ENCODE results near the gene CCDC174.

The CCDC174 gene

GRCh38 chr3:14701676-14702075 lies 50.1 kb downstream of the CCDC174 start:
- FAIRE-seq (no peak), DNase-seq (ENCODE audit: insufficient read length, low spot score) (no peak)
- no peak for TF ChIP-seq CTCF (IDR thresholded peaks at IDR 0.05; ENCODE audit: insufficient read depth, missing control alignments)

GRCh38 chr3:14703128-14703750 lies 51.7 kb downstream of the CCDC174 start:
- FAIRE-seq, result no peak
- no peak for TF ChIP-seq CTCF (IDR thresholded peaks at IDR 0.05; ENCODE audit: insufficient read depth, missing control alignments)
- DNase-seq (ENCODE audit: insufficient read length, low spot score), result no peak

- DNase-seq (ENCODE audit: insufficient read length, low spot score) (no peak), FAIRE-seq (no peak)
- TF ChIP-seq CTCF (IDR thresholded peaks at IDR 0.05; ENCODE audit: insufficient read depth, missing control alignments), result no peak
Observed at GRCh38 chr3:14703791-14704190, 52.2 kb downstream of the CCDC174 start.

GRCh38 chr3:14706096-14706495 lies 54.5 kb downstream of the CCDC174 start:
- FAIRE-seq (no peak), DNase-seq (ENCODE audit: insufficient read length, low spot score) (no peak)
- no peak for TF ChIP-seq CTCF (IDR thresholded peaks at IDR 0.05; ENCODE audit: insufficient read depth, missing control alignments)

GRCh38 chr3:14716591-14716990 lies 65.0 kb downstream of the CCDC174 start:
- DNase-seq (ENCODE audit: insufficient read length, low spot score) (no peak), FAIRE-seq (no peak)
- TF ChIP-seq CTCF (IDR thresholded peaks at IDR 0.05; ENCODE audit: insufficient read depth, missing control alignments), result no peak

- TF ChIP-seq CTCF (IDR thresholded peaks at IDR 0.05; ENCODE audit: insufficient read depth, missing control alignments), result no peak
- no peak for FAIRE-seq
- no peak for DNase-seq (ENCODE audit: insufficient read length, low spot score)
Observed at GRCh38 chr3:14717307-14717706, 65.7 kb downstream of the CCDC174 start.

- DNase-seq (ENCODE audit: insufficient read length, low spot score), result no peak
Observed at GRCh38 chr3:14718539-14718938, 67.0 kb downstream of the CCDC174 start.

More at GRCh38 chr3:14718539-14718938, 67.0 kb downstream of the CCDC174 start:
- no peak for TF ChIP-seq CTCF (IDR thresholded peaks at IDR 0.05; ENCODE audit: insufficient read depth, missing control alignments)
- no peak for FAIRE-seq
